Lung (tissue), 12 donors: ENCODE data around the gene MUC5B. TPM values are rescaled to one million over a fixed set of nuclear protein-coding genes. Genes with fewer than 3 reads are reported as not detected.

Experiments
- ATAC-seq: fragments of 200-7000 bp; cut with Tn5 transposase; one replicate; pipeline ENCODE4 v1.9.1; 2020; ENCODE audit warnings: moderate number of reproducible peaks; ENCODE audit not compliant: insufficient read depth, low FRiP score
- DNase-seq, 3 donors: peaks; one replicate each; pipeline ENCODE4 v3.0.0-alpha.2; 2013 to 2017
- H3K27ac ChIP-seq, 2 donors: one replicate each; pipeline ENCODE4 v1.5.1; 2013; ENCODE audit warnings: mild to moderate bottlenecking in 2 of 2, moderate library complexity in 2 of 2, control low read depth in 1 of 2, inconsistent platforms in 1 of 2, low read depth in 1 of 2, low read length in 1 of 2
- H3K27me3 ChIP-seq, 3 donors: one replicate each; pipeline ENCODE4 v1.5.1; 2013; ENCODE audit warnings: low read length in 2 of 3; ENCODE audit not compliant: control insufficient read depth in 3 of 3, insufficient read depth in 3 of 3
- H3K36me3 ChIP-seq, 4 donors: one replicate each; pipeline ENCODE4 v1.5.1; 2013; ENCODE audit warnings: low read length in 4 of 4, mild to moderate bottlenecking in 1 of 4, moderate library complexity in 1 of 4; ENCODE audit not compliant: control insufficient read depth in 4 of 4, insufficient read depth in 4 of 4
- H3K4me1 ChIP-seq, 5 donors: one replicate each; pipeline ENCODE4 v1.5.1; 2013; ENCODE audit warnings: low read length in 5 of 5, mild to moderate bottlenecking in 2 of 5, moderate library complexity in 1 of 5; ENCODE audit not compliant: control insufficient read depth in 5 of 5, insufficient read depth in 5 of 5
- H3K4me3 ChIP-seq: one replicate; pipeline ENCODE4 v1.5.1; 2013; ENCODE audit warnings: mild to moderate bottlenecking, control low read depth, moderate library complexity
- H3K9ac ChIP-seq, 2 donors: one replicate each; pipeline ENCODE4 v1.5.1; 2013; ENCODE audit warnings: low read length in 2 of 2, control low read depth in 1 of 2; ENCODE audit not compliant: insufficient read depth in 1 of 2
- H3K9me3 ChIP-seq, 4 donors: one replicate each; pipeline ENCODE4 v1.5.1; 2013; ENCODE audit warnings: low read length in 3 of 4, mild to moderate bottlenecking in 1 of 4, moderate library complexity in 1 of 4; ENCODE audit not compliant: control insufficient read depth in 4 of 4, insufficient read depth in 3 of 4
- CTCF ChIP-seq: IDR thresholded peaks from 2 replicates; pipeline ENCODE4 v1.5.1; 2012; ENCODE audit warnings: mild to moderate bottlenecking; ENCODE audit errors: control extremely low read depth, extremely low read depth
- WGBS, 2 donors: extraction: QIAGEN DNeasy Blood & Tissue Kit; methylation state at CpG; one replicate each; pipeline ENCODE4 v1.1.7; 2013; 5-methylcytosine and 5-hydroxymethylcytosine counted together
- polyA plus RNA-seq, 2 donors: library from polyadenylated mRNA; stranded (reverse); fragments of 200-250 nt; gene quantifications; one replicate each; pipeline ENCODE4 v1.2.1, GENCODE V29; 2013
- total RNA-seq, 2 donors: library from RNA; depleted of rRNA in 1 of 2; stranded (reverse); fragments of >200 nt in 1 of 2; gene quantifications; one replicate each; pipeline ENCODE4 v1.2.1, GENCODE V29; 2014 to 2021
- donor health status: control.
- donor health status: control.
- donor health status: Bipolar disorder and iron deficiency.
- donor health status: healthy.
- donor health status: DM: yes; HTN: yes; CAD: no.

The MUC5B gene
- total and polyA plus RNA-seq, 4 donors: 5.6 to 181 (median 28.2) TPM

- TF ChIP-seq CTCF: no peak
- peaks cover 0 to 7% (median 0%) of the 10 kb centered on the region in 5 donors for H3K4me1 ChIP-seq
- no peak overlapping the region for H3K9ac ChIP-seq
- ATAC-seq (no peak), DNase-seq (peak in 1 of 3 donors; percentile 6)
- WGBS, 2 donors: 89 to 95% methylated on average over 16 of the region's 16 CpGs
- H3K27me3 ChIP-seq: peaks cover 0 to 4% (median 0%) of the 10 kb centered on the region in 3 donors
- H3K9me3 ChIP-seq: no peaks in the 10 kb centered on the region
- H3K4me3 ChIP-seq: no peak overlapping the region
- no peak overlapping the region for H3K27ac ChIP-seq
- no peaks in the 10 kb centered on the region for H3K36me3 ChIP-seq
Measured at GRCh38 chr11:1218788-1219445, 3.9 kb upstream of the MUC5B start.

GRCh38 chr11:1219446-1219833 lies 3.4 kb upstream of the MUC5B start:
- DNase-seq: peak in 1 of 3 donors; percentile 9
- H3K27me3 ChIP-seq: peaks cover 0 to 4% (median 0%) of the 10 kb centered on the region in 3 donors
- no peaks in the 10 kb centered on the region for H3K9me3 ChIP-seq
- H3K36me3 ChIP-seq: no peaks in the 10 kb centered on the region
- no peak for TF ChIP-seq CTCF
- no peak overlapping the region for H3K9ac ChIP-seq
- ATAC-seq: no peak
- peaks cover 0 to 7% (median 0%) of the 10 kb centered on the region in 5 donors for H3K4me1 ChIP-seq
- H3K27ac ChIP-seq: no peak overlapping the region
- WGBS, 2 donors: 59 to 73% methylated on average over 8 to 10 of the region's 10 CpGs
- no peak overlapping the region for H3K4me3 ChIP-seq

DNA sequence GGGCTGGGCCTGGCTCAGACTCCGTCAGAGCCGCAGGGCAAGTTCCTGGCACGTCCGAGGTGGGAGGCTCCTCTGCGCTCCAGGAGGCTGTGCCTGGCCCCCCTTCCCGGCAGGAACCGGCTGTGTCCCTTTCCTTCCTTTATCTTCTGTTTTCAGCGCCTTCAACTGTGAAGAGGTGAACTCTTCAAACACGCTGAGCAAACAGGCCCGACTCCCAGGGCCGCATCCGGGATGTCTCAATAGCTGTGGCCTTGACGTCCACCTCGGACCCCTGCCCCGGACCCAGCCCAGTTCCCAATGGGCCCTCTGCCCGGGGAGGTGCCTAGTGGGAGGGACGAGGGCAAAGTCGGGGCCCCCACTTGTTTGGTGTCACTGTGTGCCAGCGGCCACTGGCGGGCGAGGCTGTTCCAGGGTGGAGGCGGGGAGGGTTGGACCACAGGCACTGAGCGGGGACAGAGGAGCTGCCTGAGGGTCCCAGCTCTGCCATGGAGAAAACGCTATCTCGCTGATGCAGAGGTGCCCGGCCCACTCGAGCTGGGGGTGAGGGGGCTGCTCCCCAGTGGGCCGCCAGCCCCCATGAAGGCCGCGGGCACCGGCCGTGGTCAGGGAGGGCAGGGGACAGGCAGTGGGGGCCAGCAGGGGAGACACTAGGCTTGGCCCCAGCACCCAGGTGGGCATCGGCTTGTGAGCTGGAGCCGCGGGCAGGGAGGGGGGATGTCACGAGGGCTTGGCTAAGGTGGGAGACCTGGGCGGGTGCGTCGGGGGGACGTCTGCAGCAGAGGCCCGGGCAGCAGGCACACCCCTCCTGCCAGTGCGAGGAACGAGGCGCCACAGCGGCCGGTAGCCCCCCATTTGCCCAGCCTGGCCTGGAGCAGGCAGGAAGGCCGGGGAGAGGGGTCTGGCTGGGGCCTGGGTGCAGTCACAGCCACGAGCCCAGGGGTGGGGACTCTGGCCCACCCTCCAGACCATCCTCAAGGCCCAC lies 2.7 kb upstream of the MUC5B start:
- DNase-seq (peak; percentile 19 to 51 (median 24)), ATAC-seq (no peak)
- Histone ChIP-seq H3K36me3 (no peaks in the 10 kb centered on the region), H3K9me3 (no peaks in the 10 kb centered on the region), H3K27me3 (peaks cover 0 to 4% (median 0%) of the 10 kb centered on the region in 3 donors), H3K27ac (no peak overlapping the region), H3K4me3 (no peak overlapping the region), H3K9ac (no peak overlapping the region), H3K4me1 (peaks cover 0 to 7% (median 0%) of the 10 kb centered on the region in 5 donors)
- TF ChIP-seq CTCF: no peak
- WGBS, 2 donors: 52 to 70% methylated on average over 44 to 48 of the region's 48 CpGs
